HG03571 (cell line): ENCODE data around the gene ZNF665.
"Not testable (repeated sequence)": the region's sequence is repeated elsewhere in the genome, so short reads cannot be mapped to it uniquely, and the experiment has no call there.

ENCODE experiments used
- ATAC-seq: cut with Tn5 transposase; IDR thresholded peaks from one replicate; pipeline ENCODE4 v1.9.1; 2021; ENCODE audit not compliant: unreplicated experiment

Gene ZNF665

GRCh38 chr19:53192771-53193534 lies at the start of gene ZNF665:
Gene ZNF665, minus strand, starts transcription at chr19:53193358. Its CDS starts 10,460 bp downstream, at chr19:53182898.
- ATAC-seq, result no peak

- ATAC-seq, result no peak
These were observed 44.1 kb upstream of the ZNF665 start for GRCh38 chr19:53237114-53237777.

- no peak for ATAC-seq
These were observed 31.4 kb upstream of the ZNF665 start for GRCh38 chr19:53224606-53225005.

GRCh38 chr19:53222716-53223115 lies 29.6 kb upstream of the ZNF665 start:
- ATAC-seq, result not testable (repeated sequence)

- no peak for ATAC-seq
These were observed 19.7 kb upstream of the ZNF665 start for GRCh38 chr19:53212703-53213320.

- not testable (repeated sequence) for ATAC-seq
These were observed 18.4 kb upstream of the ZNF665 start for GRCh38 chr19:53211554-53211953.

GRCh38 chr19:53196777-53197396 lies 3.7 kb upstream of the ZNF665 start:
- no peak for ATAC-seq

- ATAC-seq, result no peak
These were observed 2.2 kb upstream of the ZNF665 start for GRCh38 chr19:53195265-53195903.

- no peak for ATAC-seq
These were observed 521 bp upstream of the ZNF665 start for GRCh38 chr19:53193535-53194222.

GRCh38 chr19:53190253-53190652 lies 2.9 kb downstream of the ZNF665 start:
- no peak for ATAC-seq

GRCh38 chr19:53189691-53190198 lies 3.4 kb downstream of the ZNF665 start:
- not testable (repeated sequence) for ATAC-seq

GRCh38 chr19:53185155-53185882 lies 7.8 kb downstream of the ZNF665 start:
- ATAC-seq, result not testable (repeated sequence)

GRCh38 chr19:53183146-53183764 lies 9.9 kb downstream of the ZNF665 start:
- no peak for ATAC-seq

GRCh38 chr19:53182202-53182601 lies 11.0 kb downstream of the ZNF665 start:
- ATAC-seq, result no peak

GRCh38 chr19:53177986-53178385 lies 15.2 kb downstream of the ZNF665 start:
- no peak for ATAC-seq

GRCh38 chr19:53172889-53173288 lies 20.3 kb downstream of the ZNF665 start:
- no peak for ATAC-seq

GRCh38 chr19:53165691-53166091 lies 27.5 kb downstream of the ZNF665 start:
- no peak for ATAC-seq

- no peak for ATAC-seq
These were observed 32.0 kb downstream of the ZNF665 start for GRCh38 chr19:53161123-53161522.

GRCh38 chr19:53160350-53160749 lies 32.8 kb downstream of the ZNF665 start:
- no peak for ATAC-seq
